Spleen (tissue), 11 donors: ENCODE data around the gene RSAD1. TPM values are rescaled to one million over a fixed set of nuclear protein-coding genes. Genes with fewer than 3 reads are reported as not detected.

Experiments
- DNase-seq: peaks from one replicate; pipeline ENCODE4 v3.0.0-alpha.2; 2020
- H3K27ac ChIP-seq, 8 donors: fragments of 200-600 bp; sonication (generic) in 7 of 8; 1 replicate in 4 of 8; 2 replicates in 4 of 8; pipeline versions ENCODE4 v1.5.0 to v1.8.0; 2016 to 2021; ENCODE audit warnings: inconsistent platforms in 4 of 8, mild to moderate bottlenecking in 4 of 8, moderate library complexity in 1 of 8
- H3K27me3 ChIP-seq, 7 donors: fragments of 200-600 bp; sonication (generic) in 6 of 7; replicated peaks in 1 of 7; 1 replicate in 4 of 7; 2 replicates in 3 of 7; pipeline versions ENCODE4 v1.5.0 to v1.8.0; 2016 to 2021; ENCODE audit warnings: inconsistent platforms in 3 of 7, mild to moderate bottlenecking in 1 of 7
- H3K36me3 ChIP-seq, 6 donors: fragments of 200-600 bp; sonication (generic) in 5 of 6; 1 replicate in 4 of 6; 2 replicates in 2 of 6; pipeline versions ENCODE4 v1.5.0 to v1.8.0; 2016 to 2021; ENCODE audit warnings: inconsistent platforms in 2 of 6
- H3K4me1 ChIP-seq, 6 donors: fragments of 200-600 bp; sonication (generic) in 5 of 6; 1 replicate in 3 of 6; 2 replicates in 3 of 6; pipeline versions ENCODE4 v1.5.0 to v1.8.0; 2016 to 2021; ENCODE audit warnings: inconsistent platforms in 3 of 6
- H3K4me3 ChIP-seq, 8 donors: fragments of 200-600 bp; sonication (generic) in 7 of 8; 1 replicate in 4 of 8; 2 replicates in 4 of 8; pipeline versions ENCODE4 v1.5.0 to v1.8.0; 2016 to 2021; ENCODE audit warnings: inconsistent platforms in 4 of 8, mild to moderate bottlenecking in 4 of 8, moderate library complexity in 2 of 8
- H3K9me3 ChIP-seq, 8 donors: fragments of 200-600 bp; sonication (generic) in 7 of 8; 1 replicate in 4 of 8; 2 replicates in 4 of 8; pipeline versions ENCODE4 v1.5.0 to v1.8.0; 2016 to 2021; ENCODE audit warnings: inconsistent platforms in 4 of 8
- CTCF ChIP-seq, 11 experiments: fragments of 200-600 bp in 7 of 11; fragments of 450-650 bp in 4 of 11; sonication (generic) in 4 of 11; IDR thresholded peaks in 8 of 11; conservative IDR thresholded peaks in 3 of 11; 1 replicate in 7 of 11; 2 replicates in 4 of 11; pipeline versions ENCODE4 v1.4.0 to v1.8.0; 2016 to 2021; ENCODE audit warnings: antibody characterized with exemption in 11 of 11, inconsistent platforms in 4 of 11, mild to moderate bottlenecking in 1 of 11
- POLR2A ChIP-seq, 3 donors: fragments of 450-650 bp; IDR thresholded peaks; one replicate each; pipeline ENCODE4 v1.5.1; 2017; ENCODE audit warnings: antibody characterized with exemption in 3 of 3, mild to moderate bottlenecking in 1 of 3
- POLR2AphosphoS5 ChIP-seq, 3 donors: sonication (generic); formaldehyde crosslinking; IDR thresholded peaks; one replicate each; pipeline ENCODE4 v1.5.1; 2017; ENCODE audit warnings: antibody characterized with exemption in 3 of 3
- WGBS, 5 donors: extraction: QIAGEN DNeasy Blood & Tissue Kit in 3 of 5; methylation state at CpG; one replicate each; pipeline versions ENCODE4 v1.1.5 to v1.1.7; 2013 to 2018; 5-methylcytosine and 5-hydroxymethylcytosine counted together
- intact Hi-C: fragments of 100-400 bp; cut with DNase I; formaldehyde crosslinking; loops from one replicate; pipeline ENCODE4 v1.15.0; 2023; ENCODE audit warnings: low total_unique reads
- polyA plus RNA-seq, 3 donors: library from polyadenylated mRNA; stranded (reverse); fragments of 200-250 nt; gene quantifications; one replicate each; pipeline ENCODE4 v1.2.1, GENCODE V29; 2013
- total RNA-seq, 7 donors: library from RNA; depleted of rRNA in 3 of 7; stranded (reverse); fragments of >200 nt in 3 of 7; fragmentation: NEBNext Ultra II Directional in 4 of 7; extraction: Animal tissue kit (Norgen Biotek cat#: 25700) in 4 of 7; gene quantifications; one replicate each; pipeline versions ENCODE4 v1.1.0 to v1.2.1, GENCODE V29; 2016 to 2021
- donor health status: healthy with polysubstance abuse.
- donor health status: DM: no; HTN: no; CAD: no; lungs with moderate emphysema.
- donor health status: DM: no; HTN: no; CAD: no.
- donor health status: Bipolar disorder and iron deficiency.
- donor health status: healthy.
- donor health status: DM: no; HTN: no; CAD: no.
- donor health status: DM: yes; HTN: yes; CAD: no.

RSAD1 gene
- total and polyA plus RNA-seq, 10 donors: 24.1 to 56.2 (median 38.8) TPM

DNA sequence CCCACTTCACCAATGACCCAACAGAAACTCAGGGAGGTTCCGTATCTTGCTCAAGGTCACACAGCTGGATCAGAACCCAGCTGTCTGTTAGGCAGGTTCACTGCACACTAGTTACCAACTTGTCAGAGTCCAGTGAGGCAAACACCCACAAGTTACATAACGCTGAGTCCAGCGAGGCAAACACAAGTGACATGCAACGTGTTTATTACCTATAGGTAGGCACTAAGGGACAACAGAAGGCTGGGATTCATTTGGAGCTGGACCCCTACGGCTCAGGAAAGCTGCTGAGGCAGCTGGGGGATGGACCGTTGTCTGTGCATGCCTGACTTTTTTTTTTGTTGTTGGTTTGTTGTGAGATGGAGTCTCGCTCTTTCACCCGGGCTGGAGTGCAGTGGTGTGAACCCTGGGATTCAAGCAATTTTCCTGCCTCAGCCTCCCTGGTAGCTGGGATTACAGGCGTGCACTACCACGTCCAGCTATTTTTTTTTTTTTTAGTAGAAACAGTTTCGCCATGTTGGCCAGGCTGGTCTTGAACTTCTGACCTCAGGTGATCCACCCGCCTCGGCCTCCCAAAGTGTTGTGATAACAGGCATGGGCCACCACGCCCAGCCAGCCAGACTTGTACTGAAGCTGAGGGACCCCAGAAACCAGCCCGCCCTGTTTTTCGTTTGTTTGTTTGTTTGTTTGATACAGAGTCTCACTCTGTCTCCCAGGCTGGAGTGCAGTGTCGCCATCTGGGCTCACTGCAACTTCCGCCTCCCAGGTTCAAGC, 1.9 kb upstream of the RSAD1 start:
- intact Hi-C loops: loop anchor here (10.0 kb wide), 1 partner anchor 102 kb away; the partner anchor contains the start of genes EME1 and MRPL27
- Histone ChIP-seq H3K27me3 (no peaks in the 10 kb centered on the region), H3K36me3 (peaks cover 0 to 40% (median under 1%) of the 10 kb centered on the region in 6 donors), H3K4me1 (peaks cover 18 to 37% (median 33%) of the 10 kb centered on the region in 6 donors), H3K27ac (no peak overlapping the region), H3K4me3 (no peak overlapping the region), H3K9me3 (no peaks in the 10 kb centered on the region)
- DNase-seq: peak; percentile 47
- 80 to 87% (median 82%) methylated on average over 17 to 18 of the region's 18 CpGs for WGBS, 5 donors
- TF ChIP-seq POLR2AphosphoS5 (IDR thresholded peaks at IDR 0.05) (no peak), CTCF (IDR thresholded peaks at IDR 0.05 in 8 of 11, conservative IDR thresholded peaks at IDR 0.05 in 3 of 11) (no peak), POLR2A (IDR thresholded peaks at IDR 0.05) (no peak)

GRCh38 chr17:50477976-50478375, 684 bp upstream of the RSAD1 start:
- H3K4me1 ChIP-seq: peaks cover 18 to 49% (median 42%) of the 10 kb centered on the region in 6 donors
- H3K27me3 ChIP-seq: no peaks in the 10 kb centered on the region
- DNase-seq: no peak
- peak overlapping the region in 2 of 8 donors; percentile 68 to 79 for H3K4me3 ChIP-seq
- no peaks in the 10 kb centered on the region for H3K9me3 ChIP-seq
- H3K27ac ChIP-seq: peak overlapping the region; percentile 80 to 93 (median 88)
- WGBS, 5 donors: 78 to 92% (median 88%) methylated on average over 7 of the region's 7 CpGs
- TF ChIP-seq POLR2AphosphoS5 (IDR thresholded peaks at IDR 0.05): no peak
- no peak for TF ChIP-seq CTCF (IDR thresholded peaks at IDR 0.05 in 8 of 11, conservative IDR thresholded peaks at IDR 0.05 in 3 of 11)
- TF ChIP-seq POLR2A (IDR thresholded peaks at IDR 0.05): no peak
- intact Hi-C loops: loop anchor here (10.0 kb wide), 1 partner anchor 103 kb away; the partner anchor contains the start of genes EME1 and MRPL27
- peaks cover 0 to 34% (median 6%) of the 10 kb centered on the region in 6 donors for H3K36me3 ChIP-seq

DNA sequence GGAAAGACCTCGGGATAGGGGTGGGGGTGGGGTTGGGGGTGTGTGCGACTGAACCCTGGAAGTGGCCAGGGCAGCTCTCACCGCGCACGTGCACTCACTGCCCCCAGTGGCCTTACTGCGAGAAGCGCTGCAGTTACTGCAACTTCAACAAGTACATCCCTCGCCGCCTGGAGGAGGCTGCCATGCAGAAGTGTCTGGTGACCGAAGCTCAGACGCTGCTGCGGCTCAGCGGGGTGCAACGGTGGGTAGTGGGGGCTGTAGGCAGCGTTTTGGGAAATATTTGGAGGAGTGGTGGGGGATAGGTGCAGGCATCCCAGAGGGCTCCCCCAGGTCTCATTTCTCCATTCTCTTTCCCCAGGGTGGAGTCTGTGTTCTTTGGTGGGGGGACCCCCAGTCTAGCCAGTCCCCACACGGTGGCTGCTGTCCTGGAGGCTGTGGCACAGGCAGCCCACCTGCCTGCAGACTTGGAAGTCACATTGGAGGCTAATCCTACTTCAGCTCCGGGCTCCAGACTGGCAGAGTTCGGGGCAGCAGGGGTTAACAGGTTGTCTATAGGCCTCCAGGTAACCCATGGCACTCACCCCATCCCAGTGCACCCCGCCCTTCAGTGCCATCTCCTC, 972 bp downstream of the RSAD1 start:
- peak; percentile 92 for DNase-seq
- Histone ChIP-seq H3K4me1 (peaks cover 18 to 49% (median 42%) of the 10 kb centered on the region in 6 donors), H3K9me3 (no peaks in the 10 kb centered on the region), H3K36me3 (peaks cover 0 to 34% (median 22%) of the 10 kb centered on the region in 6 donors), H3K27me3 (no peaks in the 10 kb centered on the region), H3K27ac (peak overlapping the region in 7 of 8 donors; percentile 80 to 93 (median 89)), H3K4me3 (peak overlapping the region; percentile 68 to 93 (median 78))
- WGBS, 5 donors: 16 to 23% (median 17%) methylated on average over 12 to 19 of the region's 19 CpGs
- intact Hi-C loops: loop anchor here (10.0 kb wide), 1 partner anchor 105 kb away; the partner anchor contains the start of genes EME1 and MRPL27
- TF ChIP-seq POLR2A (IDR thresholded peaks at IDR 0.05) (no peak), POLR2AphosphoS5 (IDR thresholded peaks at IDR 0.05) (peak in 2 of 3 donors; percentile 4 to 43), CTCF (IDR thresholded peaks at IDR 0.05 in 8 of 11, conservative IDR thresholded peaks at IDR 0.05 in 3 of 11) (peak in 9 of 11 experiments; percentile 26 to 65 (median 48))
